Neural crest cell (in vitro differentiated cells): ENCODE results near the gene ACSL6. TPM values are rescaled to one million over a fixed set of nuclear protein-coding genes. Genes with fewer than 3 reads are reported as not detected.

Experiments used
- DNase-seq: peaks from one replicate; pipeline ENCODE4 v3.0.0; 2021; ENCODE audit warnings: low read depth, mixed read lengths, low spot score
- H3K27ac Mint-ChIP-seq: one replicate; pipeline ENCODE4 v1.8.0; 2021; ENCODE audit warnings: mild to moderate bottlenecking, mixed read lengths; ENCODE audit not compliant: unreplicated experiment
- H3K27me3 Mint-ChIP-seq: 2 replicates; pipeline ENCODE4 v1.8.0; 2021; ENCODE audit warnings: low read depth, mild to moderate bottlenecking, mixed read lengths
- H3K36me3 Mint-ChIP-seq: 2 replicates; pipeline ENCODE4 v1.8.0; 2021; ENCODE audit warnings: low read depth, mild to moderate bottlenecking, mixed read lengths
- H3K4me1 Mint-ChIP-seq: 2 replicates; pipeline ENCODE4 v1.8.0; 2021; ENCODE audit warnings: mixed read lengths
- H3K4me3 Mint-ChIP-seq: one replicate; pipeline ENCODE4 v1.8.0; 2021; ENCODE audit warnings: mild to moderate bottlenecking, mixed read lengths
- H3K9me3 Mint-ChIP-seq: 2 replicates; pipeline ENCODE4 v1.8.0; 2021; ENCODE audit warnings: mixed read lengths
- total RNA-seq: library from RNA; stranded (reverse); gene quantifications from 2 replicates; pipeline ENCODE4 v1.2.1, GENCODE V29; 2021
- TF ChIP-seq, protein P1 (sequence below): fragments of 200-600 bp; sonication (generic); conservative IDR thresholded peaks from 2 replicates; pipeline ENCODE4 v1.5.0; 2021; ENCODE audit warnings: antibody characterized with exemption, mild to moderate bottlenecking

Gene ACSL6
- total RNA-seq, 1 donor from 2014 or later, result 0.84 TPM

DNA sequence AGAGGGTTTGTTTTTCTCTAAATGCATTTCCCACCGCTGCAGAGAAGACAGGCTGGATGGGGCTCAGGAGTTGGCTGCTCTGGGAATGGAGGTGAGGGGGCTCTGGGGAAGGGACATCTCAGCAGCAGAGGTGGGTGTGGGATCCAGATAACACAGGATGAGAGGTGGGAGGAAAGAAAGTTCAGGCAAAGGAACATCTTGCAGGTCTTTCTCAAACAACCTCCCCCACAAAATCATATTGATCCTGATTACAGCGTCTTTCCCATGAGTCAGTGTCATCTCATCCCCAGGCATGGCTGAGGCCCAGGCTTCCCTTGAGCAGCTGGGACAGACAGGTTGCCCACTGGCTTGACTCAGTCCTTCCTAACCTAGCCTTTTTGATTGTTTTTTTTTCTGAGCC lies 11.3 kb upstream of the ACSL6 start:
- Mint-ChIP-seq H3K9me3 (no peaks in the 10 kb centered on the region), H3K4me1 (no peaks in the 10 kb centered on the region), H3K36me3 (no peaks in the 10 kb centered on the region), H3K27ac (no peak overlapping the region), H3K27me3 (peaks cover 45% of the 10 kb centered on the region), H3K4me3 (no peak overlapping the region)
- DNase-seq, result no peak
- TF ChIP-seq, protein P1, sequence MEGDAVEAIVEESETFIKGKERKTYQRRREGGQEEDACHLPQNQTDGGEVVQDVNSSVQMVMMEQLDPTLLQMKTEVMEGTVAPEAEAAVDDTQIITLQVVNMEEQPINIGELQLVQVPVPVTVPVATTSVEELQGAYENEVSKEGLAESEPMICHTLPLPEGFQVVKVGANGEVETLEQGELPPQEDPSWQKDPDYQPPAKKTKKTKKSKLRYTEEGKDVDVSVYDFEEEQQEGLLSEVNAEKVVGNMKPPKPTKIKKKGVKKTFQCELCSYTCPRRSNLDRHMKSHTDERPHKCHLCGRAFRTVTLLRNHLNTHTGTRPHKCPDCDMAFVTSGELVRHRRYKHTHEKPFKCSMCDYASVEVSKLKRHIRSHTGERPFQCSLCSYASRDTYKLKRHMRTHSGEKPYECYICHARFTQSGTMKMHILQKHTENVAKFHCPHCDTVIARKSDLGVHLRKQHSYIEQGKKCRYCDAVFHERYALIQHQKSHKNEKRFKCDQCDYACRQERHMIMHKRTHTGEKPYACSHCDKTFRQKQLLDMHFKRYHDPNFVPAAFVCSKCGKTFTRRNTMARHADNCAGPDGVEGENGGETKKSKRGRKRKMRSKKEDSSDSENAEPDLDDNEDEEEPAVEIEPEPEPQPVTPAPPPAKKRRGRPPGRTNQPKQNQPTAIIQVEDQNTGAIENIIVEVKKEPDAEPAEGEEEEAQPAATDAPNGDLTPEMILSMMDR, result no peak

GRCh38 chr5:132021654-132022053 lies 10.2 kb upstream of the ACSL6 start:
- Mint-ChIP-seq H3K27ac (no peak overlapping the region), H3K9me3 (no peaks in the 10 kb centered on the region), H3K27me3 (peaks cover 56% of the 10 kb centered on the region), H3K36me3 (no peaks in the 10 kb centered on the region), H3K4me1 (no peaks in the 10 kb centered on the region), H3K4me3 (no peak overlapping the region)
- DNase-seq, result no peak
- TF ChIP-seq, protein P1, result no peak

- DNase-seq, result no peak
- H3K4me3 Mint-ChIP-seq, result no peak overlapping the region
- peaks cover 65% of the 10 kb centered on the region for H3K27me3 Mint-ChIP-seq
- no peak overlapping the region for H3K27ac Mint-ChIP-seq
- no peaks in the 10 kb centered on the region for H3K36me3 Mint-ChIP-seq
- H3K9me3 Mint-ChIP-seq, result no peaks in the 10 kb centered on the region
- H3K4me1 Mint-ChIP-seq, result no peaks in the 10 kb centered on the region
- TF ChIP-seq, protein P1, result no peak
Observed at GRCh38 chr5:132020568-132021339, 9.3 kb upstream of the ACSL6 start.

- Mint-ChIP-seq H3K27me3 (peaks cover 72% of the 10 kb centered on the region), H3K4me3 (no peak overlapping the region), H3K4me1 (no peaks in the 10 kb centered on the region), H3K9me3 (no peaks in the 10 kb centered on the region), H3K36me3 (no peaks in the 10 kb centered on the region), H3K27ac (no peak overlapping the region)
- TF ChIP-seq, protein P1, result no peak
- no peak for DNase-seq
Observed at GRCh38 chr5:132019857-132020555, 8.5 kb upstream of the ACSL6 start.

GRCh38 chr5:132019337-132019736 lies 7.9 kb upstream of the ACSL6 start:
- H3K9me3 Mint-ChIP-seq, result no peaks in the 10 kb centered on the region
- H3K4me3 Mint-ChIP-seq, result no peak overlapping the region
- no peaks in the 10 kb centered on the region for H3K4me1 Mint-ChIP-seq
- H3K27ac Mint-ChIP-seq, result no peak overlapping the region
- H3K36me3 Mint-ChIP-seq, result no peaks in the 10 kb centered on the region
- H3K27me3 Mint-ChIP-seq, result peaks cover 79% of the 10 kb centered on the region
- no peak for DNase-seq
- TF ChIP-seq, protein P1, result no peak
